GM19468 (cell line): ENCODE measurements around the gene AIF1L.

Source experiments
- ATAC-seq: cut with Tn5 transposase; IDR thresholded peaks from one replicate; pipeline ENCODE4 v1.9.1; 2021; ENCODE audit warnings: mild to moderate bottlenecking, moderate library complexity, moderate number of reproducible peaks; ENCODE audit not compliant: unreplicated experiment; ENCODE audit errors: extremely low read depth

The AIF1L gene

DNA sequence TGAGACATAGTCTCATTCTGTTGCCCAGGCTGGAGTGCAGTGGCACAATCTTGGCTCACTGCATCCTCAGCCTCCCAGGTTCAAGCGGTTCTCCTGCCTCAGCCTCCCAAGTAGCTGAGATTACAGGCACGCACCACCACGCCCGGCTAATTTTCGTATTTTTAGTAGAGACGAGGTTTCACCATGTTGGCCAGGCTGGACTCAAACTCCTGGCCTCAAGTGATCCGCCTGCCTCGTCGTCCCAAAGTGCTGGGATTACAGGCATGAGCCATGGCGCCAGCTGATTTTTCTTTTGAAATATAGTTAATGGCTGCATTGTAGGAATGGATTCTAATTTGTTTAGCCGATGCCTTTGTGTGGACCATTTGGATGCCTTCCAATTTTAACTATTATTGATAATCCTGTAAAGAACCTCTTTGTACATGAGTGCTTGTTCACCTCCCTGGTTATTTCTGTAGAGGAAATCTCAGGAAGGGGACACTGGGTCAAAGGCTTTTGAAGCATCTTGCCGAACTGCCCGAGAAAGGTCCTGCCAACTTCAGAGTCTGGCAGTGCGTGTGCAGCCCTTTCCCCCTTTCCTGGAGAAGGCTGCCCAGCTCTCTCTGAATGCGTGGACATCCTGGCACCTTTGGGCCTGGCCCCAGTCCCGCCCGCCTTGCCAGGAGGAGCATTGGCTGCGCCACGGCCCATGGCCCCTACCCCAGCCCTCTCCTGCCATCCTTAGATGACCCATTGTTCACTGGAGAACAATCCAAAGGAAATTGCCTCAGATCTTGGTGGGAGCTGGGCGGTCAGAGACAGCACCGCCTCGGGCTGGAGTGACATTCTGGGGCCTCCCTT, 20.2 kb downstream of the AIF1L start:
- ATAC-seq = no peak

DNA sequence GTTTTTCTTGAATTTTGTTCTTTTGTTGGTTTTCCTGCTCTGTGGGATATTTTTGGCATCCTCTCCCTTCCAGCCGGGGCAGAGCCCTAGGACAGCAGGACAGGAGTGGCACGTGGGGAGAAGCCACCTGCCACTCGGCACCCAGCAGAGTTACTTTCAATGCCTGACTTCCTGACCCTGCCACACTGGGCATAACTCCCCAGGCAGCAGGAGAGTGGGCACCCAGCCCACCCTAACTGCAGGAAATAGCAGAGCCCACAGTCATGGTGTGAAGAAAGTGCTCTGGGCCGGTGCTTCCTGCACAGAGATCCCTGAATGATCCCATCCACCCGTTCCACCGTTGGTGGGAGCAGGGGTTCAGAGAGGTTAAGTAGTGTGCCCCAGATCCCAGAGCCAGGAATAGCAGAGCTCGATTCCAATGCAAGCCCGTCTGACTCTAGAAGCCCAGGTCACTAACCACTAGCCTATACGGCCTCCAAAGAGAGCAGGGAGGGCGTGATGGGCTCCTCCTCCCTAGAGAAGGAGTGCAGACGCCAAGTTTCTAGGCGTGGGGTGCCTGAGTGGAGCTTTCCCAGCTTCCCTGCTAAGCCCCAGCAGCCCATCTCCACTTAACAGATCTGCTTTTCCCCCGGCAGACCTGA, 20.9 kb downstream of the AIF1L start:
- ATAC-seq = no peak

DNA sequence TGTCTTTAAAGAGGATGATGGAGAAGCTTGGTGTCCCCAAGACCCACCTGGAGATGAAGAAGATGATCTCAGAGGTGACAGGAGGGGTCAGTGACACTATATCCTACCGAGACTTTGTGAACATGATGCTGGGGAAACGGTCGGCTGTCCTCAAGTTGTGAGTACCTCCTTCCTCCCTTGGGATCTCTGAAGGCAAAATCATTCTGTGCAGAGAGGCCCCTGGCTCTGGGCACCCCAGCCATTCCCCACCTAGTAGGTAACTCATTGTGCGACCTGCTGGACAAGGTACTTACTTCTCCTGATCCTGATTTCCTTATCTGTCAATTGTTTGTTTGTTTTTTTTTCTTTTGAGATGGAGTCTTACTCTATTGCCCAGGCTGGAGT, 21.4 kb downstream of the AIF1L start:
- no peak for ATAC-seq

DNA sequence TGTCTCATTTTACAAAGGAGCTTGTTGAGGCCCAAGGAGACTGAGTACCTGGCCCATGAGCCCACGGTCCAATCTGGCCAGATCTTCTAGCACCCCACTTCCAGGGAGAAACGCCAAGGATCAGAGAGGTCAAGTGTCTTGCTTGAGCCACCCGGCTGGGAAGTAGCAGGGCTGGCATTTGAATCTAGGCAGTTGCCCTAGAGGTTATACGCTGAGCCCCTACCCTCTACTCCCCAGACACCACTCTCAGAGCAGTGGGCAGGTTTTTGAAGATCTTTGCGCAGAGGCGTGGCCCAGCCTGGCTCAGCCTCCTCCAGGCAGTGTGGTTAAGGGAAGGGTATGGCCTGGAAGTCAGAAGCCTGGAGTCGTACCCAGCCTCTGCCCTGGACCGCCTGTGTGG, 23.3 kb downstream of the AIF1L start:
- no peak for ATAC-seq

DNA sequence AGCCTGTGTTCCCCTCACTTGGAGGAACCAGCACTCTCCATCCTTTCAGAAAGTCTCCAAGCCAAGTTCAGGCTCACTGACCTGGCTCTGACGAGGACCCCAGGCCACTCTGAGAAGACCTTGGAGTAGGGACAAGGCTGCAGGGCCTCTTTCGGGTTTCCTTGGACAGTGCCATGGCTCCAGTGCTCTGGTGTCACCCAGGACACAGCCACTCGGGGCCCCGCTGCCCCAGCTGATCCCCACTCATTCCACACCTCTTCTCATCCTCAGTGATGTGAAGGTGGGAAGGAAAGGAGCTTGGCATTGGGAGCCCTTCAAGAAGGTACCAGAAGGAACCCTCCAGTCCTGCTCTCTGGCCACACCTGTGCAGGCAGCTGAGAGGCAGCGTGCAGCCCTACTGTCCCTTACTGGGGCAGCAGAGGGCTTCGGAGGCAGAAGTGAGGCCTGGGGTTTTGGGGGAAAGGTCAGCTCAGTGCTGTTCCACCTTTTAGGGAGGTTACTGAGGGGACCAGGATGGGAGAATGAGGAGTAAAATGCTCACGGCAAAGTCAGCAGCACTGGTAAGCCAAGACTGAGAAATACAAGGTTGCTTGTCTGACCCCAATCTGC, 24.4 kb downstream of the AIF1L start:
- no peak for ATAC-seq

DNA sequence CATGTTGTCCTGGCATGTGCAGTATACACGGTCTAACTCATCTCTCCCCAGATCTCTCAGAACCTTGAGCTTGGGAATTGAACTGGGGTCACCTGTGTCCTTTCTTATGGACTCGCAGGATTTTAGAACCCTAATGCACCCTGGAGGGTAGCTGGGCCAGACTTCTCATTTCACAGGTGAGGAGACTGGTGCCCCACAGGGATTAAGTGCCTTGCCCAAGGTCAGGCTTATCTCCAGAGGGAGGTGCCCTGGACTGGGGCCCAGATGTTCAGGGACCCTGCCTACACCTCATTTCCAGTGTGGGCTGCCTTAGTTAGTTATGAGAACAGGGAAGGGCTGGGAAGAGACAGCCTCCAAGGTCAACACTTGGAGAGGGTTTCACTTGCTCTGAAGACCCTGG, 25.0 kb downstream of the AIF1L start:
- ATAC-seq = no peak

DNA sequence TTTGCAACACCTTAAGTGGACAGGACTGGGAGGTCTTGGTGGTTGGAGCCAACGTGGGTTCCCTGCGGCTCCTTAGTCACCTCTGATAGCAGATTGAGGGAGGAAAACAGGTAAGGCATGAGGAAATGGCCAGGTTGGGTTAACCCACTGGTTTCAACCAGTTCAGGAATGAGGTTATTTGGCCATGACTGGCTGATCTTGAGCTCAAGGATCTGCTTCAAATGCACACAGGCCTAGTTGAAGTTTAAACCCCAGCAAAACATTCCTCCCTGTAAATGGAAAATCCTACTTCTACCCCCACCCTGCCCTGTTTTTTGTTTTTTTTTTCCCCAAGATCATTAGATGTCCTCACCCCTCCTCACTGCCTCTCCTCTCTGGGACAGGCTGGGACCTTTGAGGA, 25.8 kb downstream of the AIF1L start:
- ATAC-seq = no peak

DNA sequence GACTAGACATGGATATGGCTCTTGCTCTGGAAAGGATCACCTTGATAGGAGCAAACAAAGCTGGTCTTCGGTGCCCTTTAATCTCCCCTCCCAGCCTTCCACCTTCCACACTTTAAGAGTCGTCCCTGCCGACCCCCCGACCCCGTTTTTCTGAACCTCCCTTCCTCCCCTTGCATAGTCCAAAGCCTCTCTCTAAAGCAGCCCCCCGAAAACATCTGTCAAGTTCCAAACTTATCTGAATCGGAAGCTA, 28.6 kb downstream of the AIF1L start:
- no peak for ATAC-seq

DNA sequence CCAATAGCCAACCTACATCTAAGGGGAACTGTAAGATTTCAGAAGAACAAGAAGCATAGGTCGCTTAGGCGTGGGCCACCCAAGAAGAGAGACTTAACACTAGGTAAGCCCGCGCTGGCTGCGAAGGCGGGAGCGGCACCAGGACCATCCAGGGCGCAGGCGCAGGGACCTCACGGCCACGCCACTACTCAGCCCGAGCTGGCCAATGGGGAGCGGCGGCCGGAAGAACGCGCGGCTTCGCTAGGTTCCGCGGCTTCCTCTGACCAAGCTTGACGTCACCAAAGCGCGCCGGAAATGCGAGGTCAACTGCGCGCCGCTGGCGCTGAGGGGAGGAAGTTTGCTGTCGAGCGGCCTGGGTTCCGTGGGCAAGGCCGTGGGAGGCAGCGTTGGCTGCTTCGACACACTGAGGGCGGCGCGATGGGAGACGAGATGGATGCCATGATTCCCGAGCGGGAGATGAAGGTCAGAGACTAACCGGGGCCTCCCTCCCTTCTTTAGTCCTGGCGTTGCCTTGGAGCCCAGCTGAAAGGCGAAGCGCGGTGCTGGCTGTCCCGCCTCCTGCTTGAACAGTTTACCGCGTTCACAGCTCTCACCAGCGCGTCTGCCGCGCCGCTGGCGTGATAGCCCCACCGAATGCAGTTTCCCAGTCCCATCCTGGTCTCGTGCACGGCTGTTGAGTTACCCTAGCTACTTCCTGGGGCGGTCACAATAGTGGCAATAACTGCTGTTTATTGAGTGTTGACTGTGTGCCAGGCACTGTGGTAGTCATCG, 29.1 kb downstream of the AIF1L start, which contains the start of gene NUP214:
Gene NUP214, plus strand, starts transcription at position 299 of the 771 bp plus-strand sequence. Its CDS starts 119 bp downstream, at position 418.
- ATAC-seq = peak; percentile 86

DNA sequence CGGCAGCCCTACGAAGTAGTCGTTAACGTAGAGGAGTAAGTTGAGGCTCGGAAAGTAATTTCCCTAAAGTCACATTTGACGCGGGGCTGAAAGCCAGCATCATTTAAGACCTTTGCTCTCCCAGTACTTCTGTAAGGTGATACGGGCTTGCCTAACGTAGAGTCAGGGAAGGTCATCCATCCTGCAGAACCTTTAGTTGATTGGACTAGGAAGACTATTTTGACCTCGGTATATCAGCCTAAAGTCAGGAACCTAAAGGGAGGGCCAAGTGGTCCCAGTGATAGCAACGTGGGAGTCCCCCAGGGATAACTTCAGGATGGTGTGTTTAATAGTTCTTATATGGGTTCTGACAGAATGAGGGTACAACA, 29.7 kb downstream of the AIF1L start:
- no peak for ATAC-seq

DNA sequence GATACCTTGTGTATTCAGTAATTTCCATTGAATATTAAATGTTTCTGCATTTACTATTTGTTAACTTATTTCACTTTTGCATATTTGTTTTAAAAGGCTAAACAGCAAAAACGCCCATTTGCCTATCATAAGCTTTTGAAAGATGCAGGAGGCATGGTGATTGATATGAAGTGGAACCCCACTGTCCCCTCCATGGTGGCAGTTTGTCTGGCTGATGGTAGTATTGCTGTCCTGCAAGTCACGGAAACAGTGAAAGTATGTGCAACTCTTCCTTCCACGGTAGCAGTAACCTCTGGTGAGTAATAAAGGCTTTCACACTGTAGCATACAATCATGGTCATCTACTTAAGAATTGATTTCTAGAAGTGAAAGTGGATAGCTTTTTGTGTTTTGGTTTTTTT, 32.9 kb downstream of the AIF1L start:
- no peak for ATAC-seq

DNA sequence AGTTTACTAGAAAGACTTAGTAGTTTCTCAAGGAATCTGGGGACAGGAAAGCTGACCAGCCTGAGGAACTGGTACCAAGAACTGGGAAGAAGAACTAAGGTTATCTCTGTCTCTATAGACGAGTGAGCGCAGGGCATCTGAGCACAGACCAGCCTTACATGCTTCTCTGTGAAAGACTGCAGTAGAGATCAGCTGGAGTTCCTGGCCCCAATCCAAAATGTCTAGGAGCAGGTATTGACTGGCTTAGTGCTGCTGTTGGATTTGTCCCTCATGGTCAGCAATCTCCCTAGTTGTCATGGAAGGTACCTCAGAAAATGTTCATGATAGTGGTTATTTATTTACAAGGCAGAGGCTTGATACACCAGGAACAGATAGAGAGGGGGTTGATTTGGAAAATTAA, 42.3 kb downstream of the AIF1L start:
- ATAC-seq = no peak

DNA sequence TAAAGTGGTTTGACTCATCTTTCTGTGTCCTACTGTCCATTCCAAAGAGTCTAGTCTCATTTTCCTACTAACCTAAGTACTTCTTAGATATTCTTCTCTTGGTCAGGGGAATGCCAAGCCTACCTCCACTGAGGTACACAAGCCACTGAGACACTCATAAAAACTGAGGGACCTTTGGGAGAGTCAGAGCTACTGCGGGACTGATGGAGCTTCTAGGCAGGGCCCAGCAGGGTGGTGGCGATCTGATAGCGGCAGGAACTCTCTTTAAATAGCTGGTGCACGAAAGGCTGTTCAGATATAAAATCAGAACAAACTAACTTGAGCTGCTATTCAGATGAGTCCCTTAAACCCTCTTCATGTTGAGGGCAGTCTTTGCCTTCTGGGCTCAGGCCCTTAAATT, 43.8 kb downstream of the AIF1L start:
- ATAC-seq = no peak

DNA sequence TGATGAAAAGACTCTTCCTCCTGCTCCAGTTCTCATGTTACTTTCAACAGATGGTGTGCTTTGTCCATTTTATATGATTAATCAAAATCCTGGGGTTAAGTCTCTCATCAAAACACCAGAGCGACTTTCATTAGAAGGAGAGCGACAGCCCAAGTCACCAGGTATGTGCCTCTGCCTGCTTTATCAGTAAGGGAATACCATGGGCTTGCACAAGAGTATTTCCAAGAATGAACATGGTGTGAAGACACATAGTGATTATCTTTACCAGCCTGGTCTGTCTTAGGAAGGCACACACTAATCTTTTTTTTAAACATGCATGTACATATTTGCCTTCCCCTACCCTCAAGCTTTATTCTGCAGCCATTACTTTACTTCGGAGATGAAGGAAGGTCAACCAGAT, 44.2 kb downstream of the AIF1L start:
- ATAC-seq = no peak

DNA sequence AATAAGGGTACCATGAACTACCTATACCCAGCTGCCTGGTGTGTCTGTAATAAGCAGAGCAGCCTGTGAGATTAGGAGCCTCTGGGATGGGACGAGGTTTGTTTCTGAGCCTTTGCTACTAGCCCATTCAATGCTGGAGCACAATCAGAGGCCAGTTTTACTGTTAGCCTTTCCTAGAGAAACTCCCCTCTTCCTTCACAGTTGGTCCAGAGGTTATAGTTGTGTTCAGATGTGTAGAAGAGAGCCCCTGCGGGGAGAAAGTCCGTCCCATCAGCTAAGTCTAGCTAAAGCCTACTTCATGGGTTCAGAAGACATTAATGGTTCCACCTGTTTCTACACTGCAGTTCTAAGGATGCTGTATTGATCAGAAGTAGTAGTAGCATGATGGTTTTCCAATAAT, 45.8 kb downstream of the AIF1L start:
- no peak for ATAC-seq

DNA sequence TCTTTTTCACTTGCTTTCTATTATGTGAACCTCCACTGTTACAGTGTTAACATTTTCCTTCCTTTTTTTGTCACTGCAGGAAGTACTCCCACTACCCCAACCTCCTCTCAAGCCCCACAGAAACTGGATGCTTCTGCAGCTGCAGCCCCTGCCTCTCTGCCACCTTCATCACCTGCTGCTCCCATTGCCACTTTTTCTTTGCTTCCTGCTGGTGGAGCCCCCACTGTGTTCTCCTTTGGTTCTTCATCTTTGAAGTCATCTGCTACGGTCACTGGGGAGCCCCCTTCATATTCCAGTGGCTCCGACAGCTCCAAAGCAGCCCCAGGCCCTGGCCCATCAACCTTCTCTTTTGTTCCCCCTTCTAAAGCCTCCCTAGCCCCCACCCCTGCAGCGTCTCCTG, 47.9 kb downstream of the AIF1L start:
- ATAC-seq = no peak

DNA sequence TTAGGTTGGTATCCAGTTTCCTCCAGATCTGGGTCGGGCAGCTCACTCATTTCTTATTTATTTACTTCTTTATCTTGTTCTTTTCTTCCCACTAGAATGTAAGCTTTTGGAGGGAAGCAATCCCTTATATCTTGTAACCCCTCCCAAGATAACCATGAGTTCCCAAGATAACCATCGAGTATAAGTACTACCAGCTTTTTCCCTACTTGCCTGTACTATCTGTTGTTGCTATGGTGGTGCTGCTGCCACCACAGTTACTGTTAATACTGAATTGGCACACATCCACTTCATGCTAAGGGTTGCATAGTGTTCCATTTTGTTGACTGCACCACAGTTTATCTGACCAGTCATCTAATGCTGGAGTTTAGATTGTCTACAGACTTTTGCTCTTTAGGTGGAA, 48.9 kb downstream of the AIF1L start:
- ATAC-seq = no peak

DNA sequence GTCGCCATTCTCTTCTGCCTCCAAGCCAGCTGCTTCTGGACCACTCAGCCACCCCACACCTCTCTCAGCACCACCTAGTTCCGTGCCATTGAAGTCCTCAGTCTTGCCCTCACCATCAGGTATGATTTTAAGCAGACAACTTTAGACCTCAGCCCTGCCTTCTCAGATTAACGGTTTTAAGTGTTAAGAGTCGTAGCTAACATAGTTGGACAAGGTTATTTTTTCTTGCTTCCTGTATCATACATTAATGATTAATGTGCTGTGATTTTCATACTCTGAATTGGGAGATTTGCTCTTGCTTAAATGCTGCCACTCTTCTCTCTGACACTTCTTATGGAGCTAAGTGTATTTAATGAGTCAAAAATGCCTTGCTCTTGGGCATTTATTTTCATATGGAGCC, 49.9 kb downstream of the AIF1L start:
- no peak for ATAC-seq

DNA sequence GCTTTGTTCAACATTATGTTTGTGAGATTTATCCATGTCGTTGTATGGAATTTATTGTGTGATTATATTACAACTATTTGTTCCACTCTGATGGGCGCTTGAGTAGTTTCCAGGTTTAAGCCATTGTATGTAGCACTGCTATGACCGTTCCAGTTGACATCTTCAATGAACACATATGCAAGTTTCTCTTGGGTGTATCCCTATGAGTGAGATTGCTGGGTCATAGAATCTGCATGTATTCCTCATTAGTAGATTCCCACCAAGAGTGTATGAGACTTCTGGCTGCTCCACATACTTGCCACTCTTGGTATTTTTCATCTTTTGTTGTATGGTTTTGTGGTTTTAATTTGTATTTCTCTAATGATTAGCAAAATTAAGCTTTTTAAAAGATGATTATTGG, 51.9 kb downstream of the AIF1L start:
- no peak for ATAC-seq

DNA sequence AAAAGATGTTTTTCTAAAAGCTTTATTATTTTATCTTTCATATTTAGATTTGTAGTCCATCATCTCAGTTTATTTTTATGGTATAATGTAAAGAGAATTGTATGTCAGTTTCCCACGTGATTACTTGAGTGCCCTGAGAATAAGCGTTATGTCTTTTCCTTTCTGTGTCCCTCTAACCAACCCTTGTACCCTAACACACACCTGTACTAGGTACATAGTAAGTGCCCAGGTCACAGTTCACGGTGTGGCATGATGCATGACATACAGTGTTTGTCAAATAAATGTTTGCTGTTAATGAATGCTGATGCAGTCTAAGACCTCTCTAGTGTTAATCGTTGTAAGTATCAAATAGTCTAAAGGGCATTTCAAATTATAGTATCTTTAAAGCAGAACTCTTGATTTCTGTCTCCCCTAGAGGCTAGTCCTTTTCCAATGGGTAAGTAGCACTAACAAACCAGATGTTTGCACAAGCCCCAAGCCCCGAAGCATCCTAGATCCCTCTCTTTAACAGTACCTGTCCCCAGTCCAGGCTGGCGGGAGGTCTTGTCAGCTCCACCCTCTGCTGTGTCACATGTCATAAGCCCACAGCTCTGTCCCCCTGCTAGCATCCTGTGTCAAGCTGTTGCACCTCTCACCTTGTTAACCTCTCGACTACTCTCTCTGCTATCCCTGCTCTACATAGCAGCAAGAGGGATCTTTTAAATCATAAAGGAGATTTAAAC, 52.8 kb downstream of the AIF1L start:
- ATAC-seq = no peak

DNA sequence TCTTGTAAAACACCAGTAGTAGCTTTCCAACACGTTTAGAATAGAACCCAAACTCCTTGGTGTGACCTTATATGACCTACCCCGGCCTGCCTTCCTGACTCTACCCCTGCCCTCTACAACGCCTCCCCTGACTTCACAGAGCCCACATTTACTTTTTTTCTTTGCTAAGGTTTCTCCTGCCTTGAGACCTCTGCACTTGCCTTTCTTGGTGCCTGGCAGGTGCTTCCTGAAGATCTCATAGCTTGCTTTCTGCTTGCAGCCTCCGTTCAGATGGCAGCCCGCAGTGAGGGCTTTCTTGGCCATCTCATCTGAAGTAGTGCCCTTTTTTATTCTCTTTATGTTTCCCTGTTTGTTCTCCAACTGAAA, 53.3 kb downstream of the AIF1L start:
- no peak for ATAC-seq
